Ascending aorta (tissue), 2 donors: ENCODE data around the gene NCBP2L. TPM values are rescaled to one million over a fixed set of nuclear protein-coding genes. Genes with fewer than 3 reads are reported as not detected.
A peak's percentile ranks its signal among the peaks of the same experiment; 100 is the strongest.

ENCODE experiments used
- DNase-seq, 2 donors: peaks; one replicate each; pipeline ENCODE4 v3.0.0-alpha.2; 2019; ENCODE audit warnings: low spot score in 2 of 2
- H3K27ac ChIP-seq, 2 donors: fragments of 200-600 bp; sonication (generic); one replicate each; pipeline ENCODE4 v1.5.1; 2016 to 2017; ENCODE audit warnings: mild to moderate bottlenecking in 1 of 2
- H3K27me3 ChIP-seq: fragments of 200-600 bp; sonication (generic); one replicate; pipeline ENCODE4 v1.5.1; 2017
- H3K36me3 ChIP-seq, 2 donors: fragments of 200-600 bp; sonication (generic); one replicate each; pipeline ENCODE4 v1.5.1; 2016
- H3K4me1 ChIP-seq, 2 donors: fragments of 200-600 bp; sonication (generic); one replicate each; pipeline ENCODE4 v1.5.1; 2016 to 2017; ENCODE audit warnings: mild to moderate bottlenecking in 1 of 2
- H3K4me3 ChIP-seq, 2 donors: fragments of 200-600 bp; sonication (generic); one replicate each; pipeline ENCODE4 v1.5.1; 2016 to 2017; ENCODE audit warnings: mild to moderate bottlenecking in 1 of 2
- H3K9me3 ChIP-seq, 2 donors: fragments of 200-600 bp; sonication (generic); one replicate each; pipeline ENCODE4 v1.5.1; 2016
- intact Hi-C: fragments of 100-400 bp; cut with DNase I; formaldehyde crosslinking; loops from one replicate; pipeline ENCODE4 v1.15.1; 2023
- total RNA-seq: library from RNA; depleted of rRNA; stranded (reverse); fragments of >200 nt; gene quantifications from one replicate; pipeline ENCODE4 v1.1.0, GENCODE V29; 2016
- TF ChIP-seq, protein P1 (sequence below), 3 experiments: fragments of 200-600 bp in 2 of 3; fragments of 450-650 bp in 1 of 3; sonication (generic) in 2 of 3; IDR thresholded peaks; one replicate each; pipeline ENCODE4 v1.5.1; 2016 to 2019; ENCODE audit warnings: antibody characterized with exemption in 3 of 3, mild to moderate bottlenecking in 1 of 3, moderate library complexity in 1 of 3

The NCBP2L gene
- total RNA-seq, 1 donor from 2014 or later, result not detected

DNA sequence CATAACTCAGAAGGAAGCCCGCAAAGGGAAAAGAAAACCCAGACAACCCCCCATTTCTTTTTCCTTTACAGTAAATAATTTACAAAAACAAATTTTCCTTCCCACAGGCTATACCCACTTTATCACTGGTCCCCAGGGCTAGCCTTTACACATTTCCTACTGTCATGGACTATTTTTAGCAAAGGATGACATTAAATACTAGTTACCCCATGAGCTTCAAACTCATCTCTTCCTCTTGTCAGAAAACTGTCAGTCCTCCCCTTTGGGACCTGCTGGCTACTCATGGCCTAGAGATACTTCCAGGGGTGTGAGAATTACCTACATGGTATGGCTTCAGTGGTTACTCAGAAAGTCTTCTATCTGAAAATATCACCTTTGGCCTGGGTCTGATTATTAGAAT is 13.9 kb upstream of the NCBP2L start:
- TF ChIP-seq, protein P1, sequence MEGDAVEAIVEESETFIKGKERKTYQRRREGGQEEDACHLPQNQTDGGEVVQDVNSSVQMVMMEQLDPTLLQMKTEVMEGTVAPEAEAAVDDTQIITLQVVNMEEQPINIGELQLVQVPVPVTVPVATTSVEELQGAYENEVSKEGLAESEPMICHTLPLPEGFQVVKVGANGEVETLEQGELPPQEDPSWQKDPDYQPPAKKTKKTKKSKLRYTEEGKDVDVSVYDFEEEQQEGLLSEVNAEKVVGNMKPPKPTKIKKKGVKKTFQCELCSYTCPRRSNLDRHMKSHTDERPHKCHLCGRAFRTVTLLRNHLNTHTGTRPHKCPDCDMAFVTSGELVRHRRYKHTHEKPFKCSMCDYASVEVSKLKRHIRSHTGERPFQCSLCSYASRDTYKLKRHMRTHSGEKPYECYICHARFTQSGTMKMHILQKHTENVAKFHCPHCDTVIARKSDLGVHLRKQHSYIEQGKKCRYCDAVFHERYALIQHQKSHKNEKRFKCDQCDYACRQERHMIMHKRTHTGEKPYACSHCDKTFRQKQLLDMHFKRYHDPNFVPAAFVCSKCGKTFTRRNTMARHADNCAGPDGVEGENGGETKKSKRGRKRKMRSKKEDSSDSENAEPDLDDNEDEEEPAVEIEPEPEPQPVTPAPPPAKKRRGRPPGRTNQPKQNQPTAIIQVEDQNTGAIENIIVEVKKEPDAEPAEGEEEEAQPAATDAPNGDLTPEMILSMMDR (IDR thresholded peaks at IDR 0.05), result no peak
- intact Hi-C loops, result no loop called here
- Histone ChIP-seq H3K4me3 (no peak overlapping the region), H3K9me3 (no peaks in the 10 kb centered on the region), H3K27me3 (no peaks in the 10 kb centered on the region), H3K27ac (no peak overlapping the region), H3K4me1 (peaks cover 0 to 2% of the 10 kb centered on the region in 2 donors), H3K36me3 (no peaks in the 10 kb centered on the region)
- DNase-seq, result no peak

DNA sequence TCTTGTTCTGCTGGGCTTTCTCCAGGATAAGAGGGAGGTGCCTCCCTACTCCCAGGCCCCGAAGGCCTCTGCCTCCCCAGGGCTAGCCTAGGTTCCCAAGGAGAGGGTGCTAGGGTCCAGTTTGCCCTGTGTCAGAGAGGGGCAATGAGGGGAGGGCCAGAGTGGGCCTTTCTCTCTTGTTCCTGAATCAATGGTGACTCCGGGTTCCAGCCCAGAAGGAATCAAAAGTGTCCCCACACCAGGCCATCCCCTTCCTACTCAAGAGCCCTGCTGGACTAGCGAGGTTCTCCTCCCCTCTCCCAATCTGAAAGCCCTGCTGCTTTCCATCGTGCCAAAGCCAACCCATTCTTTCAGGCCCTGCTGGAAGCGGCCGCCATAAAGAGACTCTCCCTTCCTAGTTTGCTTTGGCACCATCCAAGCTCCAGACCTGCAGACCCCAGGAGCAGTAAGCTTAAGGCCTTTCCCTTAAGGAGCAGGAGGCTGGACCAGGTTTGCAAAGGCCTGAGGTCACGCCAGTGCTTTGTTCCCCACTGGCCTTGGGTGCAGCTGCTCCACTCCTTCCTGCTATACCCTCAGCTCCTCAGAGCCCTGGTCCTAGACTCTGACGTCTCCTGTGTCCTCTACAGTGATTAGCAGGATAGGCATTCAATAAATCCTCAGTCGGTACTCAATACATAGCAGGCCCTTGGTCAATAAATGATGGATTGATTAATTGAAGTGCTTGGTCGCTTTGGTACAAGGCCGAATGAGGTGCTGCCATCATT is 12.5 kb upstream of the NCBP2L start:
- no peak overlapping the region for H3K4me3 ChIP-seq
- no peak for DNase-seq
- no peak overlapping the region for H3K27ac ChIP-seq
- no peaks in the 10 kb centered on the region for H3K36me3 ChIP-seq
- intact Hi-C loops, result no loop called here
- H3K27me3 ChIP-seq, result no peaks in the 10 kb centered on the region
- H3K4me1 ChIP-seq, result no peaks in the 10 kb centered on the region
- TF ChIP-seq, protein P1 (IDR thresholded peaks at IDR 0.05), result no peak
- no peaks in the 10 kb centered on the region for H3K9me3 ChIP-seq

DNA sequence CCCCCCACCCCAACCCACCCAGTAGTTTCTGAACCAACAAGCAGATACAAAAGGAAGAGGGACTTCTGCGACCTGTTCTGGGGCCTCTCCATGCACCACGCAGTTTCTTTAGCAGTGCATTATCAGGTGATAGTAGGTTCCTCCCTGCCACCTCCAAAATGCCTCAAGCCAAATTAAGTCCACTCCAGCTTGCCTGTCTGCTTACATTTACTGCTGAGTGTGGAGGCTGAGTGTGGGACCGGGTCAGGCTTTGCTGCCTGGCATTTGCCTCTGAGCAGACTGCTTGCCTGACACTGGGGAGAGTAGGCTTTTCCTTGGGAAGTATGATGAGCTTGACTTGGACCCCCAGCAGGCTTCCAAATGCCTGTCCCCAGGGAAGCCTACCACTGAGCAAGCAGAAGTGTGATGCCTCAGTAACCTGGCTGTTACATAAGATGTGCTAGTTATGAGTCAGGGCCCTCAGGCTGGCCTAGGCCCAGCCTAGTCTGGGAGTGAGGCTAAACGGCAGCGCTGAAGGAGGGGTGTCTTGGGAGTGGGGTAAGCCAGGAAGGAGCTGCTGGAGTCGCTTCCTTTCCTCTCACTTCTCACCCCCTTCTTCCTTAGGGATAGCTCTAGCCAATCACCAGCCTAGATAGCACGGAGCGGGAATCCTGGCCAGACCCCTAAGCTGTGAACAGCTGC is 10.9 kb upstream of the NCBP2L start:
- Histone ChIP-seq H3K4me3 (no peak overlapping the region), H3K9me3 (no peaks in the 10 kb centered on the region), H3K27ac (peak overlapping the region in 1 of 2 donors; percentile 23), H3K36me3 (no peaks in the 10 kb centered on the region), H3K4me1 (no peaks in the 10 kb centered on the region), H3K27me3 (no peaks in the 10 kb centered on the region)
- intact Hi-C loops, result no loop called here
- TF ChIP-seq, protein P1 (IDR thresholded peaks at IDR 0.05), result no peak
- peak in 1 of 2 donors; percentile 72 for DNase-seq

DNA sequence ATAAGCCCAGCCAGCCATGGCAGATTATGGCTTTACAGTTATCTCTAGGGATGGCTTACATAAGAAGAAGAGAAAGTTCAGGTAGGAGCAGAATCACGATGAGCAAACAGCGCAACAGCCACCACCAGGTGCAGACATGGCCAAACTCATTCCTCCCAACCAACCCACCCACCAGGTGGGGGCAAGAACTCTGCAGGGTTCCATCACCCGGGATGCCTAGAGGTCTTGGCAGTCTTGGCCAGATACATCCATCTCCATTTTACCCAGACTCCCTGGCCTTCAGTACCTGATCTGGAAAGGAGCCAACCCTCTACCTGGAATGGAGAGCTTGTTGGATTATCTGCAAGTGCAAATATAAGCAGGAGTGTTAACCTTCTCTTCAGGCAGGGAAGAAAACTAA is 9.5 kb upstream of the NCBP2L start:
- H3K4me1 ChIP-seq, result no peaks in the 10 kb centered on the region
- no peak overlapping the region for H3K27ac ChIP-seq
- intact Hi-C loops, result no loop called here

DNA sequence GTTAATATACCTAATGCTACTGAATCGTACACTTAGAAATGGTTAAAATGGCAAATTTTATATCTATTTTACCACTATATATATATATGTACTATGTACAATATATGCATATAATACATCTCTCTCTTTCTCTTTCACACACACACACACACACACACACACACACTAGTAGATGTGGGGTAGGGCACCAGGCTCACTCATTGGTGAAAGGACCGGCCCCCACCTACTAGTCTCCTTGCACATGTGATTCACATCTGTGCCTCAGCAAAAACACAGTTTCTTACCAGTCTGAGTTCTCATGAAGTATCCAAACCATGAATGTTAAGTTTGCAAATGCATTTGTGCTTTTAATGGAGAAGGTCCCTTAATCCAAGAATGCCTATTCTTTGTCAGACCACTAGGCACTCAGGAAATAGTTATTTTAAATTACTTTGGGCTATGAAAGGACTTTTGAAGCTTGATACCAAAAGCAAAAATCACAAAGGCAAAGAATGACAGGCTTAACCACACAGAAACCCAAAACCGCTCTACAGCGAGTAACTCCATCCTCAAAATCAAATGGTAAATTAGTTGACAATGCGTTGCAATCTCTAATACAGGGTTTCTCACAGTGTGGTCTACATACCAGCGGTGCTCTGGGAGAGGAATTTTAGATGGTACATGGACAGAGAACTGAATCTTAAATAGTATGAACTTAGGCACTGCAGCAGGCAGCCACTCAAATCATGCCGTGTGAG is 7.8 kb upstream of the NCBP2L start:
- Histone ChIP-seq H3K36me3 (no peaks in the 10 kb centered on the region), H3K27ac (no peak overlapping the region), H3K9me3 (no peaks in the 10 kb centered on the region), H3K27me3 (no peaks in the 10 kb centered on the region), H3K4me1 (no peaks in the 10 kb centered on the region), H3K4me3 (no peak overlapping the region)
- intact Hi-C loops, result no loop called here
- TF ChIP-seq, protein P1 (IDR thresholded peaks at IDR 0.05), result no peak
- DNase-seq, result no peak

More for the DNA sequence above, 9.5 kb upstream of the NCBP2L start:
- H3K4me3 ChIP-seq, result no peak overlapping the region
- H3K9me3 ChIP-seq, result no peaks in the 10 kb centered on the region
- H3K36me3 ChIP-seq, result no peaks in the 10 kb centered on the region
- H3K27me3 ChIP-seq, result no peaks in the 10 kb centered on the region
- TF ChIP-seq, protein P1 (IDR thresholded peaks at IDR 0.05), result no peak
- no peak for DNase-seq
